ENCODE data around the gene MYOF.

Gene MYOF

DNA sequence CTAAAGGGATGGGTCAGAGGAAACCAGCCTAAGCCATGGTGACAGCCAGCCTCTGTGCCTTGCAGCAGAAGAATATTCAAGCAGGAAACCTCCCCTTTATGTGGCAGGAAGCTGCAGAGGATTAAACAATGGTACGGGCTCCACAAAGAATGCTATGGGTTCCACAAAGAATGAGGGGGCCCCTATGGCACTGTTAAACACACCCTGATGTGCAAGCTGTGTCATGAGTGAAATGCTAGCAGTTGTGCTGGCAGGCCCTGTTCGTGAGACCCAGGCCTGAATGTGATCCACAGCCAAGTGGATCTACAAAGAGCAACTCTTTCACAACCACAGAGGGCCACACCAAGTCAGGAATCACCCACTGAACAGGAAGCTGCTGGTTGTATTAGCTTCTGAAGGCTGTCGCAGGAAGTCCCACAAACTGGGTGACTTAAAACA, 68.9 kb downstream of the MYOF start:
- H3K27me3 ChIP-seq (ENCODE audit: control insufficient read depth, insufficient read depth, low read length), result no peaks in the 10 kb centered on the region
- H3K4me3 ChIP-seq (ENCODE audit: low read length), result no peak overlapping the region
- no peak overlapping the region for H3K9ac ChIP-seq (ENCODE audit: low read length)
- H3K36me3 ChIP-seq (ENCODE audit: control insufficient read depth, insufficient read depth, low read length), result no peaks in the 10 kb centered on the region
- peaks cover 2% of the 10 kb centered on the region for H3K4me1 ChIP-seq (ENCODE audit: control insufficient read depth, insufficient read depth, low read length)
- no peaks in the 10 kb centered on the region for H3K9me3 ChIP-seq (ENCODE audit: control insufficient read depth, low read length)

DNA sequence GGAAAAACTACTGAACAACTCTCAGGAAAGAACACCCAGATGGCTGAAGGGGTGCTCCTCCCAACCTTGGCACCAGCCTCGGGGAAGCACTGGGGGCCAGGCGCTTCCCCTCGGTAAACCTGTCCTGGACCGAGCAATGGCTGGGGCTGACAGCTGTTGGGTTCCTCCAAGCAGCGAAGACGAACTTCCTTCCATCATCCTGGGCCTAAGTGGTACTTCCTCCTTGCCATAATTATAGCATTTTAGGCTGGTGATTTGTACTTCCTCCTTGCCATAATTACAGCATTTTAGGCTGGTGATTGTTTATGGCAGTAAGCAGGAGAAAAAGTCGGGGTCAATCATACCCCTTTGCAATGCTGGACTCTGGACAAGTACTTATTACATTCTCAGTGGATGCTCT, 69.3 kb downstream of the MYOF start:
- H3K4me1 ChIP-seq (ENCODE audit: control insufficient read depth, insufficient read depth, low read length), result no peaks in the 10 kb centered on the region
- H3K36me3 ChIP-seq (ENCODE audit: control insufficient read depth, insufficient read depth, low read length), result no peaks in the 10 kb centered on the region
- no peak overlapping the region for H3K4me3 ChIP-seq (ENCODE audit: low read length)
- H3K9ac ChIP-seq (ENCODE audit: low read length), result no peak overlapping the region
- no peaks in the 10 kb centered on the region for H3K9me3 ChIP-seq (ENCODE audit: control insufficient read depth, low read length)
- no peaks in the 10 kb centered on the region for H3K27me3 ChIP-seq (ENCODE audit: control insufficient read depth, insufficient read depth, low read length)

DNA sequence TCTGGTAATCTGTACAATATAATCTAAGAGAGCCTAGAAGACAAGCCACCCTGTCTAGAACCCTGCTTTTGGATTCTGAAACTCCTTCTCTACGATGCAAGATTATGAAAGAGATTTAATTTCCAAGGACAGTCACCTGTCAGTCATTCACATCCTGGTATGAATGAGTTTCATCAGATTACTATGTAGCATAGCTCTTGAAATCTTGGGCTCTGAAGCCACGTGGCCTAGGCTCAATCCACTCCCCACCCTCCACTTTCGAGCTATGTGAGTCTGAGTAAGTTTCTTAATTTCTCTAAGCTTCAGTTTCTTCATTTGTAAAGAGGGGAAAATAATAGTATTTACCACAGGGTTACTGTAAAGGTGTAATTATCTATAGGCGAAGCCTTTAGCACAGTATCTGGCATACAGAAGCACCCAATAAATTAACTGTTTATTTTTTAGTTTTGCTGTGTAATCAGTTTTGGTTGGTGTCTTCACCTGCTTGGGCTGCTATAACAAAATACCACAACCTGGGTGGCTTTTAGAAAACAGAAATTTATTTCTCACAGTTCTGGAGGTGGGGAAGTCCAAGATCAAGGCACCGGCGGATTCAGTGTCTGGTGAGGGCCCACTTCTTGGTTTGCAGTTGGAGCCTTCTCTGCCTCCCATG, 71.3 kb downstream of the MYOF start:
- H3K4me1 ChIP-seq (ENCODE audit: control insufficient read depth, insufficient read depth, low read length), result no peaks in the 10 kb centered on the region
- no peaks in the 10 kb centered on the region for H3K36me3 ChIP-seq (ENCODE audit: control insufficient read depth, insufficient read depth, low read length)
- no peaks in the 10 kb centered on the region for H3K9me3 ChIP-seq (ENCODE audit: control insufficient read depth, low read length)
- H3K27me3 ChIP-seq (ENCODE audit: control insufficient read depth, insufficient read depth, low read length), result no peaks in the 10 kb centered on the region
- H3K9ac ChIP-seq (ENCODE audit: low read length), result no peak overlapping the region
- no peak overlapping the region for H3K4me3 ChIP-seq (ENCODE audit: low read length)

DNA sequence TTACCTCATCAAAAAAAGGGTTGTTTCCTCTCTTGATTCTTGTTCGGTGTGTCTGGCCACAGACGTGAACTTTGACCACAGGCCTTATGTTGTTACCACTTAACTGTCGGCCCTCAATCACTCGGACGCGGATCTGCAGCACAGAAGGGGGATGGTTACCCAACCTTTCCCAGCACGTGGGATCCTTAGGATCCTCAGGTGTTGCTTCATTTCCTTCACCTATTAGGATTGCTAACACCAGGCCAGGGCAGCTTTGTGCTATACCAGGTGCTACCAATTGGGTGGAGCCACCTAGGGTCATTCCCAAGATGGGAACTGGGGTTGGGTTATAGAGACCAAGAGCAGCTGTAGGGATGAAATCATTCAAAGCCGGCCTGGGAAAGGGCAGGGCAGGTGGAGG, 73.4 kb downstream of the MYOF start:
- Histone ChIP-seq H3K27me3 (ENCODE audit: control insufficient read depth, insufficient read depth, low read length) (no peaks in the 10 kb centered on the region), H3K4me1 (ENCODE audit: control insufficient read depth, insufficient read depth, low read length) (no peaks in the 10 kb centered on the region), H3K4me3 (ENCODE audit: low read length) (no peak overlapping the region), H3K9ac (ENCODE audit: low read length) (no peak overlapping the region), H3K36me3 (ENCODE audit: control insufficient read depth, insufficient read depth, low read length) (no peaks in the 10 kb centered on the region), H3K9me3 (ENCODE audit: control insufficient read depth, low read length) (no peaks in the 10 kb centered on the region)

DNA sequence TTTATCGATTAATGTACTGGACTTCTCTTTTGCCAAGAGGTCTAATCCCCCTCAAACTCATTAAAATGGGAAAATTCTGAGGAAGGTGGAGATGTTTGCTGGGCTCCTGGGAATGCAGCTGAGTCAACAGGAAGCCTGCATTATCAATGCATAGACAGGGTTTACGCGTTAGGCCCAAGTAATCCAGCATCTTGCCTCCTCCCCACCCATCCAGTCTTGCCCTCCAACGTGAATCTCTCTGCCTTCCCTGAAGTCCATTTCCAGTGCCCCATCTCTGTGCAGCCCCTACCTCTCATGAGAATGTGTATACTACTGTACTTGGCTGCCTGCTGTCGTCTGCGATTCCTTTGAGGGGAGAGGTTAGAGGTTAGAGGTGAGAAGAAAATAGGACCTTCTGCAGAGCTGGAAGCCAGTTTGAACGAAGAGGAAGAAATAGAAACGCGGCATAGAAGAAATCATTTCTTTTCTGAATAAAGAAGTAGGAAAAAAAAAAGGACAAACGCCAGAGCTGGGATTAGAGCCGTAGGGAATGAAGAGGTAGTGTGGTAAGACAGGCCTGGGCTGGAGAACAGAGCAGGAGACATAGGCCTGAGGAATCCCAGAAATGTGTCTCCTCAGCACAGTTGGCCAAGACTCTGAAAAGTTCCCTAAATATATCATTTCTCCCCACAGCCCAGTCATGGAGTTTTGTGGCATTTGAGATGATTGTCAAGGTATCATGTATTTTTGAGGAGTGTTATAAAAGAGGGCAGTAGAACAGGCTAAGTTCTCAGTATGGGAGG, 75.6 kb downstream of the MYOF start:
- Histone ChIP-seq H3K4me3 (ENCODE audit: low read length) (no peak overlapping the region), H3K36me3 (ENCODE audit: control insufficient read depth, insufficient read depth, low read length) (peaks cover 7% of the 10 kb centered on the region), H3K27me3 (ENCODE audit: control insufficient read depth, insufficient read depth, low read length) (no peaks in the 10 kb centered on the region), H3K4me1 (ENCODE audit: control insufficient read depth, insufficient read depth, low read length) (no peaks in the 10 kb centered on the region), H3K9me3 (ENCODE audit: control insufficient read depth, low read length) (no peaks in the 10 kb centered on the region), H3K9ac (ENCODE audit: low read length) (no peak overlapping the region)

DNA sequence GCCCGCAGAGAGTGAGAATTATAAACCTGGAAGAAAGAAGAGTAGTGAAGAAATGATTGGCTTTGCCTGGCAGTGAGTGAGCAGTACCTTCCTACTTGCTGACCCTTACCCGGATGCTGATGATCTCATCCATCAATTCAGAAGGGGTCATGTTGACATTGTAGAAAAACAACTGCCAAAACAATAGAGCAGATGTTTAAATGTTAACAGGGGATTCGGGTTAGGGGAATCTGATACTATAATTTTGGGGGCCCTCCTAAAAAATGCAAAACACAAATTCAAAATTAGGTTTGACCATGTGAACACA, 78.1 kb downstream of the MYOF start:
- H3K4me3 ChIP-seq (ENCODE audit: low read length), result no peak overlapping the region
- H3K9ac ChIP-seq (ENCODE audit: low read length), result no peak overlapping the region
- no peaks in the 10 kb centered on the region for H3K9me3 ChIP-seq (ENCODE audit: control insufficient read depth, low read length)
- peaks cover 7% of the 10 kb centered on the region for H3K36me3 ChIP-seq (ENCODE audit: control insufficient read depth, insufficient read depth, low read length)
- H3K4me1 ChIP-seq (ENCODE audit: control insufficient read depth, insufficient read depth, low read length), result no peaks in the 10 kb centered on the region
- H3K27me3 ChIP-seq (ENCODE audit: control insufficient read depth, insufficient read depth, low read length), result no peaks in the 10 kb centered on the region

DNA sequence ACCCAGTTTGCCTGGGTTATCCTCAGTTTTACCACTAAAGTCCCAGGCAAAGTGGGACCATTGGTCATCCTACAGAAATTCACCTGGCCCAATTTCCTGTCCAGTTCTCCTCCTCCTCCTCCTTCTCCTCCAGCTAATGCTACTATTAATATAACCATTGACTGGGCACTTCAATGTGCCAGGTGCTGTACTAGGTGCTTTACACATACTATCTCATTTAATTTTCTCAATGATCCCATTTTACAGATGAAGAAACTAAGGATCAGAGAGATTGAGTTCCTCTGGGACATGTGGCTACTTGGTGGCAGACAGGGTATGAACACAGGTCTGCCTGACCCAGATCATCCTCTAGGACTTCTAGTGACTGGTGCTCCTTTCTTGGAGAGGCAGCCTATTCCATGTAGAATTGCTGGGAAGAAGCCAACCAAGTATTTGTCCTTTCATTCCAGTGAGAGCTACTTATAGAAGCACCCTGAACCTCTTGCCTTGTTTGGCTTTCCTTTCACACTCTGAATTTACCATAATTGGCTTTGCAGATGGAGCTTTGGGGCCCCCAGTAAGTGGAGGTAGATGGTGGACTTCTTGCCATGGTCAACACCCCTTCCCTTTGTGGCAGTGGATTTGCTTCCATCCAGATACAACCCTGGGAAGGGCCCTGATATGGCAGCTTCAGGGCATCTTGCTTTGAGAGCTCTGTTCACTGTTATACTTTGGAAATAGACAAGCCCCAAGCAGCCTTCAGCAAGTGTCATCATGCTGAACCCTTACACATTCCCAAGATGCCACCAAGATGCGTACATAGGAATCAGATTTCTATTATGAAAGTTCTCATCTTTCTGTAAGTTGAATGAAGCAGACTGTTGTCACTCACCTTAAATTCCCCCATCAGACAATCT, 78.7 kb downstream of the MYOF start:
- H3K4me1 ChIP-seq (ENCODE audit: control insufficient read depth, insufficient read depth, low read length), result no peaks in the 10 kb centered on the region
- H3K4me3 ChIP-seq (ENCODE audit: low read length), result no peak overlapping the region
- peaks cover 7% of the 10 kb centered on the region for H3K36me3 ChIP-seq (ENCODE audit: control insufficient read depth, insufficient read depth, low read length)
- H3K9ac ChIP-seq (ENCODE audit: low read length), result no peak overlapping the region
- H3K27me3 ChIP-seq (ENCODE audit: control insufficient read depth, insufficient read depth, low read length), result no peaks in the 10 kb centered on the region
- no peaks in the 10 kb centered on the region for H3K9me3 ChIP-seq (ENCODE audit: control insufficient read depth, low read length)

DNA sequence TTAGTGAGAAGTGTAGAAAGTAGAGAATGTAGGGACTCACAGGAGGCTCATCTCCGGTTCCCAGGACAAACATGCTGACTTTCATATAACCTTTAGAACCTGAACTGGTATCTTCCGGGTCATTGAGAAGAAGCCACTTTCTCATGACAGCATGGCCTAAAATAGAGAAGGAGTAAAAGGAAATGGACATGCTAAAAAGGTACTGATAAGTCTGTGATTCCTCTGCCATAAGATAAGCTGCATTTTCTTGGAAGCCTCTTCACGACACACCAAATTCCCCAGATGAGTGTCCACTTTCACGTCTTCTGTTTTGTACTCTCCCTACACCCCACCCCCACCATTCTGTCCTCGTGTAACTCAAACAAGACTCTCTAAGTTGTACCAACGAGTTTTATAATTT, 79.9 kb downstream of the MYOF start:
- no peaks in the 10 kb centered on the region for H3K4me1 ChIP-seq (ENCODE audit: control insufficient read depth, insufficient read depth, low read length)
- no peaks in the 10 kb centered on the region for H3K9me3 ChIP-seq (ENCODE audit: control insufficient read depth, low read length)
- no peaks in the 10 kb centered on the region for H3K27me3 ChIP-seq (ENCODE audit: control insufficient read depth, insufficient read depth, low read length)
- no peak overlapping the region for H3K4me3 ChIP-seq (ENCODE audit: low read length)
- no peak overlapping the region for H3K9ac ChIP-seq (ENCODE audit: low read length)
- peaks cover 7% of the 10 kb centered on the region for H3K36me3 ChIP-seq (ENCODE audit: control insufficient read depth, insufficient read depth, low read length)

DNA sequence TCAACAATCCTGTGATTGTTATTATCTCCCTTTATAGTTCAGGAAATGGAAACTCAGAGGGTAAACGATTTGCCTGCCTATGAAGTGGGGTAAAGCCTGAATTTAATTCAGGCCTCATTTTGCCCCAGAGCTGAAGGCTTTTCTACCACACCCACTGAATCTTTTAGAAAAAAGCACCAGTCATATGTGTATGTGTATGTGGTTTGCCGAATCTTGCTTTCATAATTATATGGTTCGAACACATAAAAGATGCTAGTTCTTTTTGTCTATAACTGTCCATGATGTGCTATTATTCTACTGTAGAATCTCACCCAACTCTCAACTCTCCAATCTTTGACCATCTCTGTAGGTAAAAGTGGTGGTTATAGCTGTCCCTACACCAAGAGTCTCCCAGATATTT, 83.6 kb downstream of the MYOF start:
- Histone ChIP-seq H3K36me3 (ENCODE audit: control insufficient read depth, insufficient read depth, low read length) (peaks cover 4% of the 10 kb centered on the region), H3K9me3 (ENCODE audit: control insufficient read depth, low read length) (no peaks in the 10 kb centered on the region), H3K4me1 (ENCODE audit: control insufficient read depth, insufficient read depth, low read length) (no peaks in the 10 kb centered on the region)

DNA sequence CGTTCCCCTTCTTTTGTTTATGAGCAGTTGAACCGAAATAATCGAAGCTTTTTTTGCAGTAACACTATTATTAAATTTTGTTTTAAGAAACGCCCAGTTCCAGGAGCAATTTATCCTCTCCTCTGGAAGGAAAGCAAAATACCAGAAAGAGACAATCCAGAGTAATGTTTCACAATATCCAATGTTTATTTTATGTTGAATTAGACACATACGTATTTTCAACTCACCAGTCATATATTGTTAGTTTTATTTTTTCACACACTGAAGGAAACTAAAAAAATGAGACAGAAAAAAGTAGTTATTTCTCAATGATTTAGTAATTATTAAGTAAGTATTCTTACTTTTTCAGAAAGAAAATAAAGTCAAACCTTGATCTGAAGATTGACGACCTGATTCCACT, 85.1 kb downstream of the MYOF start:
- H3K4me3 ChIP-seq (ENCODE audit: low read length), result no peak overlapping the region
- no peaks in the 10 kb centered on the region for H3K9me3 ChIP-seq (ENCODE audit: control insufficient read depth, low read length)
- H3K4me1 ChIP-seq (ENCODE audit: control insufficient read depth, insufficient read depth, low read length), result no peaks in the 10 kb centered on the region
- H3K27me3 ChIP-seq (ENCODE audit: control insufficient read depth, insufficient read depth, low read length), result no peaks in the 10 kb centered on the region
- no peaks in the 10 kb centered on the region for H3K36me3 ChIP-seq (ENCODE audit: control insufficient read depth, insufficient read depth, low read length)
- H3K9ac ChIP-seq (ENCODE audit: low read length), result no peak overlapping the region

More for the DNA sequence above, 83.6 kb downstream of the MYOF start:
- no peak overlapping the region for H3K4me3 ChIP-seq (ENCODE audit: low read length)
- H3K9ac ChIP-seq (ENCODE audit: low read length), result no peak overlapping the region
- no peaks in the 10 kb centered on the region for H3K27me3 ChIP-seq (ENCODE audit: control insufficient read depth, insufficient read depth, low read length)

DNA sequence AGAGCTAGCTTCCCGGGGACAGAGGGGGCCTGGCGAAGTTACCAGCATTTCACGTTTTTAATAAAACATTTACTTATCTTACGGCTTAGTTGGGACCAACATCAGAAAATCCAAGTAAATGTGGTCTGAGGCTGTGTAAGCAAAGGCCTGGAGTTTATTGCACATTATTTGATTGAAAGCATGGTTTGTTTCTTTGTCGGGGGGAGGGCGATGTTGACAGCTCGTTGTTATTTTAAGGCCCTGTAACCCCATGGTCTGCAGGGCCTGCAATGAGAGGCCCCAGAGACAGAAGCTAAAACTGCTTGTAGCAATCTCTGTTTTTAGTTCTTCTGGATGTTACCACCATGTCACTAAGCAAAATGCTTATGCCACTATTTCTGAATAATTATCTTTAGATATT, 88.9 kb downstream of the MYOF start:
- H3K4me1 ChIP-seq (ENCODE audit: control insufficient read depth, insufficient read depth, low read length), result no peaks in the 10 kb centered on the region
- no peaks in the 10 kb centered on the region for H3K9me3 ChIP-seq (ENCODE audit: control insufficient read depth, low read length)
- H3K9ac ChIP-seq (ENCODE audit: low read length), result no peak overlapping the region
- no peaks in the 10 kb centered on the region for H3K36me3 ChIP-seq (ENCODE audit: control insufficient read depth, insufficient read depth, low read length)
- no peak overlapping the region for H3K4me3 ChIP-seq (ENCODE audit: low read length)
- H3K27me3 ChIP-seq (ENCODE audit: control insufficient read depth, insufficient read depth, low read length), result no peaks in the 10 kb centered on the region

DNA sequence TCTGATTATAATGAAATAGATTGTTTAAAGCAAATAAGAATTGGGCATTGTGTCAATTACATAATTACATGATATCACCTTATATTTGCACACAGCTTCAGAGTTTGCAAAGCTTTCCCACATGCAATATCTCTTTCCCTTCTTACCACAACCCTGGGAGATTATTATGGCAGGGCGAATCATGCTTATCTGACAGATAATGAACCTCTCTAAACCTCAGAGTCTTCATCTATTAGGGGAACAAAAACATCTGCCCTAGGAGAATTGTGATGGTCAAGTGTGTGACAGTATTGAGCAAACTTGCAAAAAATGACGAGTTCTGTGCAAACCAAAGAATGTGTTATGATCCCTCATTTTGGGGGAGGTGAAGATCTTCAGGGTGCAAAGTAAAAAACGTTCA, 90.0 kb downstream of the MYOF start:
- H3K9me3 ChIP-seq (ENCODE audit: control insufficient read depth, low read length), result no peaks in the 10 kb centered on the region

More for the DNA sequence above, 90.0 kb downstream of the MYOF start:
- Histone ChIP-seq H3K4me3 (ENCODE audit: low read length) (no peak overlapping the region), H3K4me1 (ENCODE audit: control insufficient read depth, insufficient read depth, low read length) (no peaks in the 10 kb centered on the region), H3K36me3 (ENCODE audit: control insufficient read depth, insufficient read depth, low read length) (no peaks in the 10 kb centered on the region), H3K9ac (ENCODE audit: low read length) (no peak overlapping the region), H3K27me3 (ENCODE audit: control insufficient read depth, insufficient read depth, low read length) (no peaks in the 10 kb centered on the region)

Data from mucosa of stomach (tissue), 1 donor.